ENCODE measurements around the gene PIKFYVE. TPM values are rescaled to one million over a fixed set of nuclear protein-coding genes. Genes with fewer than 3 reads are reported as not detected.

The PIKFYVE gene
- total and polyA plus RNA-seq, 10 of the 15 experiments (the other 5 are each of a cell fraction or from before 2014, with no cell fraction given), result 5.2 to 41.7 (median 19.6) TPM

GRCh38 chr2:208248601-208249000, 17.5 kb upstream of the PIKFYVE start (continued):
- TF ChIP-seq, protein P1, sequence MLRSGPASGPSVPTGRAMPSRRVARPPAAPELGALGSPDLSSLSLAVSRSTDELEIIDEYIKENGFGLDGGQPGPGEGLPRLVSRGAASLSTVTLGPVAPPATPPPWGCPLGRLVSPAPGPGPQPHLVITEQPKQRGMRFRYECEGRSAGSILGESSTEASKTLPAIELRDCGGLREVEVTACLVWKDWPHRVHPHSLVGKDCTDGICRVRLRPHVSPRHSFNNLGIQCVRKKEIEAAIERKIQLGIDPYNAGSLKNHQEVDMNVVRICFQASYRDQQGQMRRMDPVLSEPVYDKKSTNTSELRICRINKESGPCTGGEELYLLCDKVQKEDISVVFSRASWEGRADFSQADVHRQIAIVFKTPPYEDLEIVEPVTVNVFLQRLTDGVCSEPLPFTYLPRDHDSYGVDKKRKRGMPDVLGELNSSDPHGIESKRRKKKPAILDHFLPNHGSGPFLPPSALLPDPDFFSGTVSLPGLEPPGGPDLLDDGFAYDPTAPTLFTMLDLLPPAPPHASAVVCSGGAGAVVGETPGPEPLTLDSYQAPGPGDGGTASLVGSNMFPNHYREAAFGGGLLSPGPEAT (IDR thresholded peaks at IDR 0.05; ENCODE audit: low read depth), result no peak
- TF ChIP-seq SRF (IDR thresholded peaks at IDR 0.05; ENCODE audit: low read depth in 2 of 2, low read length in 2 of 2) (no peak), CEBPB (IDR thresholded peaks at IDR 0.05; ENCODE audit: borderline replicate concordance in 1 of 2, low read depth in 2 of 2, low read length in 2 of 2) (no peak), ASH2L (IDR thresholded peaks at IDR 0.05; ENCODE audit: borderline replicate concordance, low read depth) (no peak), ATF7 (IDR thresholded peaks at IDR 0.05; ENCODE audit: low read depth) (no peak), MXI1 (IDR thresholded peaks at IDR 0.05; ENCODE audit: low read depth, low read length) (no peak)
- TF ChIP-seq, protein P2, sequence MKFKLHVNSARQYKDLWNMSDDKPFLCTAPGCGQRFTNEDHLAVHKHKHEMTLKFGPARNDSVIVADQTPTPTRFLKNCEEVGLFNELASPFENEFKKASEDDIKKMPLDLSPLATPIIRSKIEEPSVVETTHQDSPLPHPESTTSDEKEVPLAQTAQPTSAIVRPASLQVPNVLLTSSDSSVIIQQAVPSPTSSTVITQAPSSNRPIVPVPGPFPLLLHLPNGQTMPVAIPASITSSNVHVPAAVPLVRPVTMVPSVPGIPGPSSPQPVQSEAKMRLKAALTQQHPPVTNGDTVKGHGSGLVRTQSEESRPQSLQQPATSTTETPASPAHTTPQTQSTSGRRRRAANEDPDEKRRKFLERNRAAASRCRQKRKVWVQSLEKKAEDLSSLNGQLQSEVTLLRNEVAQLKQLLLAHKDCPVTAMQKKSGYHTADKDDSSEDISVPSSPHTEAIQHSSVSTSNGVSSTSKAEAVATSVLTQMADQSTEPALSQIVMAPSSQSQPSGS (IDR thresholded peaks at IDR 0.05; ENCODE audit: low read length), result no peak

DNA sequence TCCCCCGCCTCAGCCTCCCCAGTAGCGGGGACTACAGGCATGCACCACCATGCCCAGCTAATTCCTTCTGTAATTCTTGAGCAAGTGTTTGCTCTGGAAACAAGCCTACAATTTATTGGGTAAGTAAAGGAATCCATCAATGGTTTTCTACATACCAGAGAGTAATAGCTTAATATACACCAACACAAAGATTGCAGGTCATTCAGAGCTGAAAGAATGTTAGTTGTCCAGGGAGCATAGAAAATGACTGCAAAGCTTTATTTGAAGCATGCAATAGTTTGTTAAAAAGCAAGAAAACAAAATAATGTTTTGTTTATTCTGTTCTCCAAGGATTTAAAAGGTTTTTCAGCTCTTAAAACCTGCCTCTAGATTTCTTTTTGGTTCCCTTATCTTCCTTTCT, 16.8 kb upstream of the PIKFYVE start:
- SMC1A ChIA-PET (ENCODE audit: uncharacterized antibody, unreplicated experiment), result interaction anchor here (1.2 kb wide), 1 partner anchor 9 kb away, joined by 3 read pairs; no protein-coding TSS in a partner anchor
- Histone ChIP-seq H4K20me1 (ENCODE audit: control insufficient read depth, insufficient read depth) (no peaks in the 10 kb centered on the region), H3K4me2 (ENCODE audit: control insufficient read depth, insufficient read depth) (no peak overlapping the region), H3K36me3 (ENCODE audit: control insufficient read depth in 2 of 2, insufficient read depth in 2 of 2, low read length in 1 of 2) (peaks cover 2 to 27% of the 10 kb centered on the region in 2 experiments), H3K4me3 (no peak overlapping the region), H3K9me3 (replicated peaks; ENCODE audit: control insufficient read depth, insufficient read depth, low read length) (no peaks in the 10 kb centered on the region), H3K79me2 (ENCODE audit: control insufficient read depth, insufficient read depth, low read length) (peaks cover 4% of the 10 kb centered on the region), H3K4me1 (ENCODE audit: control insufficient read depth, insufficient read depth, low read length) (no peaks in the 10 kb centered on the region), H3K27ac (ENCODE audit: control insufficient read depth, insufficient read depth) (no peak overlapping the region), H3K9ac (ENCODE audit: control insufficient read depth, insufficient read depth, low read length) (no peak overlapping the region), H3K27me3 (replicated peaks in 1 of 2; ENCODE audit: control insufficient read depth in 2 of 2, insufficient read depth in 2 of 2, low read length in 1 of 2) (no peaks in the 10 kb centered on the region), H2AFZ (ENCODE audit: control insufficient read depth, low read depth, low read length) (no peak overlapping the region)
- BruUV-seq (replicated peaks), result no TSS peak
- in situ Hi-C loops (cut with MboI), result no loop called here
- no peak for ATAC-seq
- CTCF ChIA-PET, result interaction anchor here (0.6 to 1.6 kb wide), 4 partner anchors 15 to 75 kb away, joined by 3 read pairs; no protein-coding TSS in a partner anchor
- intact Hi-C loops (cut with micrococcal nuclease; ENCODE audit: unreplicated experiment), result no loop called here
- POLR2A ChIA-PET, result no interaction called here
- WGBS (ENCODE audit: insufficient coverage, insufficient replicate concordance, low lambda C conversion rate, missing lambda C conversion rate), result 100% methylated on average over 2 of the region's 2 CpGs
- RAD21 ChIA-PET (ENCODE audit: unreplicated experiment), result no interaction called here
- no peak for DNase-seq (ENCODE audit: low read depth, low spot score)
- FAIRE-seq, result no peak
- TF ChIP-seq RAD51 (IDR thresholded peaks at IDR 0.05) (no peak), POLR2AphosphoS2 (IDR thresholded peaks at IDR 0.05; ENCODE audit: low read depth, low read length) (no peak), HDGF (IDR thresholded peaks at IDR 0.05) (no peak), ESRRA (IDR thresholded peaks at IDR 0.05; ENCODE audit: low read length) (no peak), SMAD5 (IDR thresholded peaks at IDR 0.05; ENCODE audit: low read depth) (no peak), TCF3 (IDR thresholded peaks at IDR 0.05; ENCODE audit: borderline replicate concordance, insufficient read depth, low read depth, low read length) (no peak), JUND (IDR thresholded peaks at IDR 0.05; ENCODE audit: low read depth, low read length) (no peak), ZNF622 (IDR thresholded peaks at IDR 0.05) (no peak)
- TF ChIP-seq, protein P3, sequence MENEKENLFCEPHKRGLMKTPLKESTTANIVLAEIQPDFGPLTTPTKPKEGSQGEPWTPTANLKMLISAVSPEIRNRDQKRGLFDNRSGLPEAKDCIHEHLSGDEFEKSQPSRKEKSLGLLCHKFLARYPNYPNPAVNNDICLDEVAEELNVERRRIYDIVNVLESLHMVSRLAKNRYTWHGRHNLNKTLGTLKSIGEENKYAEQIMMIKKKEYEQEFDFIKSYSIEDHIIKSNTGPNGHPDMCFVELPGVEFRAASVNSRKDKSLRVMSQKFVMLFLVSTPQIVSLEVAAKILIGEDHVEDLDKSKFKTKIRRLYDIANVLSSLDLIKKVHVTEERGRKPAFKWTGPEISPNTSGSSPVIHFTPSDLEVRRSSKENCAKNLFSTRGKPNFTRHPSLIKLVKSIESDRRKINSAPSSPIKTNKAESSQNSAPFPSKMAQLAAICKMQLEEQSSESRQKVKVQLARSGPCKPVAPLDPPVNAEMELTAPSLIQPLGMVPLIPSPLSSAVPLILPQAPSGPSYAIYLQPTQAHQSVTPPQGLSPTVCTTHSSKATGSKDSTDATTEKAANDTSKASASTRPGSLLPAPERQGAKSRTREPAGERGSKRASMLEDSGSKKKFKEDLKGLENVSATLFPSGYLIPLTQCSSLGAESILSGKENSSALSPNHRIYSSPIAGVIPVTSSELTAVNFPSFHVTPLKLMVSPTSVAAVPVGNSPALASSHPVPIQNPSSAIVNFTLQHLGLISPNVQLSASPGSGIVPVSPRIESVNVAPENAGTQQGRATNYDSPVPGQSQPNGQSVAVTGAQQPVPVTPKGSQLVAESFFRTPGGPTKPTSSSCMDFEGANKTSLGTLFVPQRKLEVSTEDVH (IDR thresholded peaks at IDR 0.05; ENCODE audit: low read depth, partially characterized antibody), result no peak
- TF ChIP-seq, protein P4, sequence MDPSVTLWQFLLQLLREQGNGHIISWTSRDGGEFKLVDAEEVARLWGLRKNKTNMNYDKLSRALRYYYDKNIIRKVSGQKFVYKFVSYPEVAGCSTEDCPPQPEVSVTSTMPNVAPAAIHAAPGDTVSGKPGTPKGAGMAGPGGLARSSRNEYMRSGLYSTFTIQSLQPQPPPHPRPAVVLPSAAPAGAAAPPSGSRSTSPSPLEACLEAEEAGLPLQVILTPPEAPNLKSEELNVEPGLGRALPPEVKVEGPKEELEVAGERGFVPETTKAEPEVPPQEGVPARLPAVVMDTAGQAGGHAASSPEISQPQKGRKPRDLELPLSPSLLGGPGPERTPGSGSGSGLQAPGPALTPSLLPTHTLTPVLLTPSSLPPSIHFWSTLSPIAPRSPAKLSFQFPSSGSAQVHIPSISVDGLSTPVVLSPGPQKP (IDR thresholded peaks at IDR 0.05; ENCODE audit: low read depth, low read length), result no peak

All from GM12878 (cell line).